ENCODE results near the gene PHKA2. TPM values are rescaled to one million over a fixed set of nuclear protein-coding genes. Genes with fewer than 3 reads are reported as not detected.

Gene PHKA2
- polyA plus RNA-seq, 1 donor = 25.4 TPM

GRCh38 chrX:18971506-18971905 is 12.4 kb downstream of the PHKA2 start:
- DNase-seq = no peak

DNA sequence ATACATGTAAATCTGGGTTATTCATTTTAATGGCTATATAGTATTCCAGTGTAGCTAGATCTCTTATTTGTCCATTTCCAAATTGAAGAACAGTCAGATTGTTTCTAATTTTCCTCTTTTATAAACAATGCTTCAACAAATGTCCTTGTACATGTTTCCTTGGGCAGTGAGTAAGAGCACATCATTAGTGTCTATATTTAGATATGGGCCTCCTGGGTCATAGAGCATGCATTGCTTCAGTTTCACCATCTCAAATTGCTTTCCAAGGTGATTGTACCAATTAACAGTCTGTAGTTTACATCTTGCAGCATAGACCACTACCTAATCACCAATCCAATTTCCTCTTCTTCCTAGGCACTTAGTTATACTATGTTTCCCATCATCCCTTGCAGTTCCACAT is 13.4 kb downstream of the PHKA2 start:
- no peak for DNase-seq

DNA sequence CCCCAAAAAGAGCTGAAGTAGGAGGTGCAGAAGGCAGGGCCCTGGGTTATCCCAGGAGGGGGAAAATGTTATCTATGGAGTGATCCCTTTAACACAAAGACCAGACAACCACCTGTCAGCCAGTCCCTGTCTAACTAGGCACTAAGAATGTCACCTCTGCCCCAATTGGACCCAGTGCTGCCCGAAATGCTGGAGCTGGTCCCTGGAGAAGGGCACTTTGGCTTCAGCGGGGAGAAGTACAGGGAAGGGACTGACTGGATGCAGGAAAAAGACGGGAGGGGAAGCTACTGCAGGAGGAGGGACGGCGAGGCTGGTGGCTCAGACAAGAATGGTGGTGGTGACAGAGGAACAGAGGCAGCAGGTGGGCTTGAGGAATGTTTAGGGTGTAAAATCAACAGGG is 17.3 kb downstream of the PHKA2 start:
- no peak for DNase-seq

- DNase-seq = no peak
Measured at GRCh38 chrX:18964901-18965300, 19.0 kb downstream of the PHKA2 start.

DNA sequence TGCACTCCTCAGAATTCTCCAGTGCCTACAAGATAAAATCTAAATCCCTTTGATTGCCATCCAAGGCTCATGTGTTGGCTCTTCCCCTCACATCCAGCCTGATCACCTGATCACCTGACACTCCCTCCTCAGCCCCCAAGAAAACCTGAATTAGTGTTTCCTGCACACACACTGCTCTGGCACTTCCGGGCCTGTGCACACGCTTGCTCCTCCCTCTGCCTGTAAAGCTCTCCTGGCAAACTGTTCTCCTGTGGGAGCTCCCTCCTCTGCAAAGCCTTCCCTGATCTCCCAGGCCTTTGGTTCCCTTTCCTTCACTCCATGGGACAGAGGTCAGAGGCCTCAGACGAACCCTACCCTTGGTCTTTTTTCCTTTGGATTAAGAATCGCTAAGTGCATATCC is 19.9 kb downstream of the PHKA2 start:
- no peak for DNase-seq

- no peak for DNase-seq
Measured at GRCh38 chrX:18962329-18962728, 21.6 kb downstream of the PHKA2 start.

DNA sequence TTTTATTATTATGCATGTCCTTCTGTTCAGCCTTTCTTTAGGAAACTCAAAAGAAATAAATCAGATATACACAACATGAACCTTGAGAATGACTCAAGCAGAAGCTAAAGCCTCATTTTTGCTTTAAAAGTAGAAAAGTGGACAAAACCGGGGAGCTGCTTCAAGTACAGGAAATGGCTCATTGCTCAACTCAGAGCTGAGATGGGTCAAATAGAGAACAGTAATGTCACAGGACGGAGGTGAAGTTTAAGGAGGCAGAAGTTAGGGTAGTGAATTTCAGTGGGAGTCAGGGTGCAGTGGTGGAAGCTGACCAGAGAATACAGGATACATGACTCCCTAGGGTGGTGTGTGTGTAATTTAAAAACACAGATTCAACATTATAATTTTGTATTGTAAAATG is 22.2 kb downstream of the PHKA2 start:
- no peak for DNase-seq

GRCh38 chrX:18956303-18957032 is 27.4 kb downstream of the PHKA2 start:
- DNase-seq = no peak

- no peak for DNase-seq
Measured at GRCh38 chrX:18955676-18956075, 28.2 kb downstream of the PHKA2 start.

GRCh38 chrX:18951032-18951431 is 32.9 kb downstream of the PHKA2 start:
- DNase-seq = no peak

- DNase-seq = no peak
Measured at GRCh38 chrX:18949944-18950301, 34.0 kb downstream of the PHKA2 start.

GRCh38 chrX:18949291-18949943 is 34.5 kb downstream of the PHKA2 start:
- peak; percentile 14 for DNase-seq

GRCh38 chrX:18946611-18947010 is 37.3 kb downstream of the PHKA2 start:
- DNase-seq = no peak

- no peak for DNase-seq
Measured at GRCh38 chrX:18946157-18946556, 37.8 kb downstream of the PHKA2 start.

DNA sequence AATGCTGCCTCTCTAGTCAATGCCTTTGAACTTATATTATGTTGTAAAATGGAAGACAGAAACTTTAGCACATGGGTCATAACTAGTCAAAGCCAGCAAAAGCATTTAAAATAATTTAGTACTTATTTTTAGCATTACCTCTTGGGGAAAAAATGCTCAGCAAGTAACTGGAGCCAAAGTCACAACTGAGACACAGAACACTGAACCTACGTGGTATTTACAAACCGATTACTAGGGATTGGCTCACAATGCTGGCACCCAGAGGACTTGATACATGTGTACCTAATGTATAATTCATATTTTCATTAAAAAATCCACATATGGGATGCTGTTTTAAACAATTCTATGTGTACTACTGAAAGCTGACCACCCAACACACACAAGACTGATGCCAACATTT is 38.4 kb downstream of the PHKA2 start:
- no peak for DNase-seq

DNA sequence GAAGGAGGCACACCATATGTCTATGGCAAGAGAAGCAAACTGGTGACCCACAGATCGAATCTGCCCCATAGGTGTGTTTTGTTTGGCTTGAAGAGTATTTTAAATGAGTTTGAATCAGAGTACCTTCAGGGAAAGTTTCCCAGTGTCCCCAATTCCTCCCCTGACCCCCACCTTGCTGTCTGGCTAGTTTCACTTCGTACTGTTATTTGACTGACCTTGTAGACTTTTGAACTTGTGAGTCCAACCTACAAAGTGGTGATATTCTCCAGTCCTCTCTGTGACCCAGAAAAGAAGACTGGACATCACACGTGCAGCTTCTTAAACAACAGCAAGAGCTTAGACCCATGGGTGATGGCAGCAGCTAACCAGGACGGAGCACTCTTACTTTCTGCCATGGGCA is 39.4 kb downstream of the PHKA2 start:
- no peak for DNase-seq

GRCh38 chrX:18941896-18942295 is 42.0 kb downstream of the PHKA2 start:
- no peak for DNase-seq

DNA sequence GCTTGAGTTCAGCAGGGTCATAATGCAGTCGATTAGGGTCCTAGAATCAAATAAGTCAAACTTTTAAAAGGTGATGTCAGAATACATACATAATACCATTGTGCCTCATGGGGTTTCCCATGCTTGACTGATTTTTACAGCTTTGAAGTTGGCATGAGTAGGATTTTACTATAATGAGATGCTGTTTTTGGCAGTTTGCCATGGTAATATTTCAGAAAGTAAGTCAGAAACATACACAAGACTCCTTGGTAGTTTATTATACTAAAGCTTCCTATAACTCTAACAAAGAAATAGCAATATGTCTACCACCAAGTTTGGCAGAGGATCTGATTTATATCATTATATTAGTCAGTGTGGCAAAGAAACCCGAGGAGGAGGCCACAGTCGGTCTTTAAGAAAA is 45.2 kb downstream of the PHKA2 start:
- no peak for DNase-seq

DNA sequence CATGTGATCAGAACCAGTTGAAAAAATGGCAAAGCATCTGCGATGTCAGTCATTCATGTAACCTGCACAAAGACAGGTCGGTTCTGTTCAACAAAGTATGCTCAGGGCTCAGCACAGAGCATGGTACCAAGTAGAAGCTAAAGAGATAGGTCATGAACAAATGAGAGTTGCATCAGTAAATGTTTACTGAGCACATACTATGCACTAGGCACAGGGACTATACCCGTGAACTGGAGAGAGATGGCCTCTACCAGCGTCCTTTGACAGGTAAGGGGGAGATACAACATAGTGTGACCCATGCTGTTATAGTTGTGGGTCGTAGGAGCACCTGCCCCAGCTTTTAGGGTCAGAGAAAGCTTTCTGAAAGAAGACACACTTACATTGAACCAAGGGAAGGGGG is 46.7 kb downstream of the PHKA2 start:
- DNase-seq = no peak

DNA sequence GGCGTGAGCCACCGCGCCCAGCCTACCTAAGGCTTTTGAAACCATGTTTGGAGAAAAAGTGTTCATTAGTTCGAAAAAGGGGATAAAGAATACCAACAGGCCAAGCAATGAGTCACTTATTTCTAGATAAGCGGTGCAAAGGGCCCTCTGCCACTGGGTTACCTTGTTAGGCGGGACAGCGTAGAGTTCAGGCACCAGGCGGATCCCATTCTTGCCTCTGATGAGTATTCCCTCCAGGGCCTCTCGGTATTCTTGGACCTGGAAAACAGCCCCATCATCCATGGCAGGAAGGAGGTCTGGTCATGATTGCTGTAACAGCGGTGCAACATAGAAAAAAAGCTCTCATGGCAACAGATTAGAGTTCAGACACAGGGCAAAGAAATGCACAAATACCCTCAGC is 48.0 kb downstream of the PHKA2 start:
- DNase-seq = no peak

GRCh38 chrX:18934708-18935107 is 49.2 kb downstream of the PHKA2 start:
- DNase-seq = no peak

GRCh38 chrX:18933617-18934016 is 50.3 kb downstream of the PHKA2 start:
- no peak for DNase-seq

DNA sequence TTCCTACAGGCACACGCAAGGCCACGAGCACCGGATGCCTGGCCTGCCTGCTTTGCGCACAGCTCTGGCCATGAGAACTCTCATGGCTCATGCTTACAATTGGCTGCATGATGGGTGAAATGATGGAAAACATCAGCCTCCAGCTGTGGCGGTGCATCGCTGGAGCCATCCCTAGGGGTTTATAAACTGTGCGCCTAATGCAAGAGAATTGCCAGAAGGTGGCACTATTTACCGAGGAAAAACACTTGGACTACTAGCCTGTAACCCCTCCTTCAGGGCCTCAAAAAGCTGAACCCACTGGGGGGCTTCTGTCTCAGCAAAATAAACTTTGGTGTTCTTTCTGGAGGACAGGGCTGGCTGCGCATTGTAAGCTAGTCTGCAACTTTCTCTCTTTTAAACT is 51.9 kb downstream of the PHKA2 start:
- DNase-seq = peak; percentile 15

DNA sequence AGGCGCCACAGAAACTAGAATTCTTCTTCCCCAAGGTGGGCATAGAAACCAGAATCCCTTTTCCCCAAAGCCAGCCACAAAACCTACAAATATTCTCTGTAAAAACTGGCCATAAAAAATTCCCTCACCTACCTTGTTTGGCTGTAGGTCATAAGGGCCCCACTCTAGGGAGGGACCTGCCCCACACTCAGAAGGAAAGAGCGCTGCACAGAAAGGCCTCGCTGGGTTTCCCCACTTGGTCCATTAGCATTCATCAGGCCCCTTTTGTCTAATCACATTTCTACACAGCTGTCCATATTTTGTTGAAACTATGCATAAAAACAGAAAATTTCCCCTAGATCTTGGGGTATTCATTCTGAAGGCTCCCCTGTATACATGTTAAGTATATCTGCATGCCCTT is 54.1 kb downstream of the PHKA2 start:
- no peak for DNase-seq

GRCh38 chrX:18927558-18927957 is 56.4 kb downstream of the PHKA2 start:
- no peak for DNase-seq
